ENCODE measurements around the gene TLR6.
"Not testable (repeated sequence)": the region's sequence is repeated elsewhere in the genome, so short reads cannot be mapped to it uniquely, and the experiment has no call there.

- TF ChIP-seq EZH2 (IDR thresholded peaks at IDR 0.05; ENCODE audit: insufficient read depth, poor library complexity, severe bottlenecking); EZH2phosphoT487 (IDR thresholded peaks at IDR 0.05; ENCODE audit: insufficient read depth, low read depth): not testable (repeated sequence)
Measured at GRCh38 chr4:38807462-38807861, 49.2 kb downstream of the TLR6 start.

Measured in GM23248 (cell line).